ENCODE data around the gene ABCA4. TPM values are rescaled to one million over a fixed set of nuclear protein-coding genes. Genes with fewer than 3 reads are reported as not detected.

The ABCA4 gene
- total RNA-seq, 1 donor from 2014 or later = 0.49 TPM

DNA sequence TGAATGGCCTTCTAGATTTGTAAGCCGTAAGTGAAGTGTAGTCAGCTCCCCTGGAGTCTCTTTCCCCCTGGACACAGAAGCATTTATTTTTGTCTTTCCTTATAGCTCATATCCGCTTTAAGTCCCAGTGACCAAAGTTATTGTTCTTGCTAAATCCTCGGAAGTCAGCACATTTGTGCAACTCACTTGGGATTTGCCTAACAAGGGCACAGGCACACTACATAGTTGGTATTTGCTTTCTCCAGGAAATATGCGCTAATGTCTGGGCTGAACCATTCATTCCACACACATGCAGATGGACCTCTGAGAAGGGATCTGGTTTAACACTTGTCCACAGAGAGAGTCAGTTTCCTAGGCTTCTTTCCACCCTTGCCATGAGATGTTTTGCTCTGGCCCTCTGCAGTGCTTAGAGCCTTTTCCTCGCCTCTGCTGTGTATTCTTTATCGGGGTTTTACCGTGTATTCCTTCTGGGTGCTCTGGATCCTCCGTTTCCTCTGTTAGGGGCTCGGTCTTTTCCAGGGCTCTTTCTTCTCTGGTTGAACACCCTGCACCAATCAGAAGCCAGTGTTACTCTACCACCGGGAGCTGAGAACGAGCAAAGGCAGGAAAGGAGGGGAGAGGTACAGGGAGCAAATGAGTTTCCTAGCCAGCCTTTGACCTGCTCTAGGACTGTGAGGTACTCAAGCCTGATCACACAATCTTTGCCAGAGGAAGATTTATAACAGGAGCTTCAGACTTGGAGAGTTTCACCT is 72.4 kb downstream of the ABCA4 start:
- intact Hi-C loops (cut with DNase I) = loop anchor here (5.0 kb wide), 1 partner anchor 289 kb away; no protein-coding TSS in a partner anchor
- peak in 1 of 2 donors; percentile 56 for TF ChIP-seq POLR2AphosphoS5 (IDR thresholded peaks at IDR 0.05; ENCODE audit: insufficient read depth in 1 of 2, low read depth in 1 of 2)
- TF ChIP-seq CTCF (IDR thresholded peaks at IDR 0.05) = no peak
- no peak for TF ChIP-seq POLR2A (IDR thresholded peaks at IDR 0.05)
- Histone ChIP-seq H3K27ac (peak overlapping the region; percentile 27), H3K9me3 (no peaks in the 10 kb centered on the region), H3K4me1 (peaks cover 17% of the 10 kb centered on the region), H3K36me3 (no peaks in the 10 kb centered on the region), H3K27me3 (no peaks in the 10 kb centered on the region), H3K4me3 (no peak overlapping the region)
- DNase-seq (ENCODE audit: extremely low spot score in 2 of 2) = no peak

DNA sequence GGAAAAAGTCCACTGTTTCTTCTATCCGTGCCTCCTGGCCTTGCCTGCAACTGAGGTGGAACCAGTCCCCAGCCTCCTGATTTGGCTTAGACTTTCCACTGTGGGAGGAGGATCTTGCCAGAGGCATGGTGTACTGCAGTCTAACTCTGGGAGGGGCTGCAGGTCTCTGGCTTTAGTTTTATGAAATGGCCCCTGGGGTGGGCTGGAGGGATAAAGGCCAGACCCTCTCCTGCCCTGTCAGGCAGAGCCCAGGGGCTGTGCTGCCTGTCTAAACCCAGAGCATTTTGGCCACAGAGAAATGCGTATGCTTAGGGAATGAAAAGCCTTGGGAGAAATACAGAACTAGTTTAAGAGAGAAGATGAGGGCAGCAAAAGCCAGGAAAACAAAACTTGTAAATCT is 73.0 kb downstream of the ABCA4 start:
- Histone ChIP-seq H3K4me3 (no peak overlapping the region), H3K27ac (peak overlapping the region; percentile 27), H3K36me3 (no peaks in the 10 kb centered on the region), H3K4me1 (peaks cover 17% of the 10 kb centered on the region), H3K9me3 (no peaks in the 10 kb centered on the region), H3K27me3 (no peaks in the 10 kb centered on the region)
- no peak for DNase-seq (ENCODE audit: extremely low spot score in 2 of 2)
- intact Hi-C loops (cut with DNase I) = loop anchor here (5.0 kb wide), 1 partner anchor 289 kb away; no protein-coding TSS in a partner anchor
- TF ChIP-seq CTCF (IDR thresholded peaks at IDR 0.05) (no peak), POLR2AphosphoS5 (IDR thresholded peaks at IDR 0.05; ENCODE audit: insufficient read depth in 1 of 2, low read depth in 1 of 2) (no peak), POLR2A (IDR thresholded peaks at IDR 0.05) (no peak)

- Histone ChIP-seq H3K27me3 (no peaks in the 10 kb centered on the region), H3K9me3 (no peaks in the 10 kb centered on the region), H3K36me3 (no peaks in the 10 kb centered on the region), H3K4me1 (peaks cover 23% of the 10 kb centered on the region), H3K4me3 (peak overlapping the region in 1 of 2 donors; percentile 19), H3K27ac (peak overlapping the region; percentile 55)
- TF ChIP-seq POLR2A (IDR thresholded peaks at IDR 0.05) (no peak), CTCF (IDR thresholded peaks at IDR 0.05) (peak; percentile 30 to 79 (median 48)), POLR2AphosphoS5 (IDR thresholded peaks at IDR 0.05; ENCODE audit: insufficient read depth in 1 of 2, low read depth in 1 of 2) (peak; percentile 57 to 80)
- intact Hi-C loops (cut with DNase I) = loop anchor here (5.0 kb wide), 1 partner anchor 292 kb away; no protein-coding TSS in a partner anchor
- DNase-seq (ENCODE audit: extremely low spot score in 2 of 2) = no peak
These were observed 75.4 kb downstream of the ABCA4 start for GRCh38 chr1:94045465-94046056.

DNA sequence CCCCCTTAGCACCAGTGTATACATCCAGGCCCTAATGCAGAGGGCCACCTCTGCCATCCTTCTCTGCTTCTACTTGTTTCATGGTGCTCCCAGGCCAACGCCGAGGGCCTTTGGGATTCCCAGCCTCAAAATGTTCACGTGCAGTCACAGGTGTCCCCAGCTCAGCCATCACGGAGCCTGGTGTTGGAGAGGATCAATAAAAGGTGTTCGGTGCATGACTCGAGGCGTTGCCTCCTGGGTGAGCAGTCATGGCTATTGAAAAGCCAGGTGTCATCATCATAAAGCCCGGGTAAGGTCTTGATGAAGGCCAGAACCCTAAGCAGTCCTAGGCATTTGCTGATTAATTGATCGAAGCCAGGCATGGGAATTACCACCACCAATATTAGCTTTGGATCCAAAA is 76.1 kb downstream of the ABCA4 start:
- no peak for DNase-seq (ENCODE audit: extremely low spot score in 2 of 2)
- Histone ChIP-seq H3K9me3 (no peaks in the 10 kb centered on the region), H3K27me3 (no peaks in the 10 kb centered on the region), H3K36me3 (no peaks in the 10 kb centered on the region), H3K4me1 (peaks cover 27% of the 10 kb centered on the region), H3K4me3 (no peak overlapping the region), H3K27ac (peak overlapping the region; percentile 55)
- intact Hi-C loops (cut with DNase I) = loop anchor here (5.0 kb wide), 1 partner anchor 292 kb away; no protein-coding TSS in a partner anchor
- TF ChIP-seq POLR2A (IDR thresholded peaks at IDR 0.05) = no peak
- no peak for TF ChIP-seq CTCF (IDR thresholded peaks at IDR 0.05)
- TF ChIP-seq POLR2AphosphoS5 (IDR thresholded peaks at IDR 0.05; ENCODE audit: insufficient read depth in 1 of 2, low read depth in 1 of 2) = no peak
